B cell (primary cell): Measurements from ENCODE around the gene NMT1. TPM values are rescaled to one million over a fixed set of nuclear protein-coding genes. Genes with fewer than 3 reads are reported as not detected.

Experiments
- ATAC-seq: fragments of 200-7000 bp; cut with Tn5 transposase; one replicate; pipeline ENCODE4 v1.10.0; 2021; ENCODE audit warnings: low read depth, mild to moderate bottlenecking, moderate number of reproducible peaks, moderate library complexity
- CTCF ChIA-PET: fragments of 350-600 bp; sonication (Branson Sonifier 250); formaldehyde crosslinking; loops from one replicate; lab custom pipeline; 2021; ENCODE audit warnings: antibody characterized with exemption, inconsistent platforms; lab: Charles Lee
- POLR2A ChIA-PET: fragments of 350-600 bp; sonication (Branson Sonifier 250); formaldehyde crosslinking; loops from one replicate; lab custom pipeline; 2021; ENCODE audit warnings: antibody characterized with exemption; lab: Charles Lee
- DNase-seq: peaks from one replicate; pipeline ENCODE4 v3.0.0; 2013
- H2AFZ ChIP-seq: 2 replicates; pipeline ENCODE4 v1.6.1; 2012; ENCODE audit warnings: mild to moderate bottlenecking, low read depth, low read length; ENCODE audit not compliant: insufficient read depth, poor library complexity, severe bottlenecking
- H3K27ac ChIP-seq, 2 donors: 1 replicate in 1 of 2; 2 replicates in 1 of 2; pipeline ENCODE4 v1.5.1; 2012 to 2013; ENCODE audit warnings: low read length in 2 of 2, mild to moderate bottlenecking in 2 of 2, moderate library complexity in 1 of 2
- H3K27me3 ChIP-seq, 4 experiments: fragments of 200-600 bp in 1 of 4; sonication (generic) in 1 of 4; replicated peaks in 1 of 4; 1 replicate in 2 of 4; 2 replicates in 2 of 4; pipeline versions ENCODE4 v1.6.1 to v1.7.0; 2013 to 2016; ENCODE audit warnings: low read length in 3 of 4, mild to moderate bottlenecking in 2 of 4, mixed read lengths in 1 of 4, moderate library complexity in 1 of 4; ENCODE audit not compliant: insufficient read depth in 4 of 4, control insufficient read depth in 3 of 4; ENCODE audit errors: control extremely low read depth in 1 of 4
- H3K36me3 ChIP-seq, 2 experiments: replicated peaks in 1 of 2; 1 replicate in 1 of 2; 2 replicates in 1 of 2; pipeline versions ENCODE4 v1.6.1 to v1.7.1; 2013; ENCODE audit warnings: low read length in 1 of 2; ENCODE audit not compliant: insufficient read depth in 2 of 2, control insufficient read depth in 1 of 2; ENCODE audit errors: control extremely low read depth in 1 of 2, extremely low read depth in 1 of 2
- H3K4me1 ChIP-seq, 2 donors: fragments of 200-600 bp in 1 of 2; sonication (generic) in 1 of 2; 1 replicate in 1 of 2; 2 replicates in 1 of 2; pipeline versions ENCODE4 v1.5.1 to v1.6.1; 2013 to 2017; ENCODE audit warnings: low read length in 2 of 2; ENCODE audit not compliant: control insufficient read depth in 2 of 2, insufficient read depth in 2 of 2
- H3K4me2 ChIP-seq: replicated peaks from 2 replicates; pipeline ENCODE3; 2012; ENCODE audit warnings: mild to moderate bottlenecking, low read depth, low read length; ENCODE audit not compliant: poor library complexity, severe bottlenecking
- H3K4me3 ChIP-seq, 5 experiments: fragments of 200-600 bp in 1 of 5; sonication (generic) in 1 of 5; 1 replicate in 3 of 5; 2 replicates in 2 of 5; pipeline versions ENCODE4 v1.5.1 to v1.7.0; 2011 to 2016; ENCODE audit warnings: low read length in 4 of 5, mild to moderate bottlenecking in 4 of 5, low read depth in 2 of 5, control low read depth in 1 of 5, moderate library complexity in 1 of 5; ENCODE audit not compliant: insufficient read depth in 1 of 5; ENCODE audit errors: control extremely low read depth in 1 of 5, extremely low read depth in 1 of 5
- H3K79me2 ChIP-seq: fragments of 200-600 bp; sonication (generic); one replicate; pipeline ENCODE4 v1.6.0; 2016; ENCODE audit warnings: low read length; ENCODE audit not compliant: control insufficient read depth, insufficient read depth
- H3K9ac ChIP-seq: fragments of 200-600 bp; sonication (generic); 2 replicates; pipeline ENCODE4 v1.6.1; 2017; ENCODE audit warnings: mild to moderate bottlenecking, low read length, moderate library complexity
- H3K9me3 ChIP-seq, 3 donors: one replicate each; pipeline versions ENCODE4 v1.6.1 to v1.7.1; 2013; ENCODE audit warnings: low read length in 2 of 3; ENCODE audit not compliant: control insufficient read depth in 2 of 3, insufficient read depth in 1 of 3; ENCODE audit errors: control extremely low read depth in 1 of 3
- H4K20me1 ChIP-seq: 2 replicates; pipeline ENCODE4 v1.6.0; 2012; ENCODE audit warnings: mild to moderate bottlenecking, low read length; ENCODE audit not compliant: insufficient read depth, control insufficient read depth, poor library complexity, severe bottlenecking
- H3K27ac Mint-ChIP-seq: one replicate; pipeline ENCODE4 v1.8.0; 2021; ENCODE audit warnings: mixed read lengths
- H3K27me3 Mint-ChIP-seq: one replicate; pipeline ENCODE4 v1.8.0; 2021; ENCODE audit warnings: mixed read lengths
- H3K4me1 Mint-ChIP-seq: one replicate; pipeline ENCODE4 v1.8.0; 2021; ENCODE audit warnings: mixed read lengths
- H3K4me3 Mint-ChIP-seq: one replicate; pipeline ENCODE4 v1.8.0; 2021; ENCODE audit warnings: mixed read lengths
- H3K9me3 Mint-ChIP-seq: one replicate; pipeline ENCODE4 v1.8.0; 2022; ENCODE audit warnings: mixed read lengths; ENCODE audit not compliant: insufficient read depth
- CTCF ChIP-seq: fragments of 200-600 bp; IDR thresholded peaks from one replicate; pipeline ENCODE4 v1.8.0; 2022; ENCODE audit warnings: antibody characterized with exemption, mild to moderate bottlenecking
- EZH2 ChIP-seq: IDR thresholded peaks from 2 replicates; pipeline ENCODE4 v1.6.1; 2012; ENCODE audit warnings: borderline replicate concordance, low read depth, mild to moderate bottlenecking, moderate library complexity, low read length; ENCODE audit not compliant: insufficient read depth, poor library complexity, severe bottlenecking
- WGBS: methylation state at CpG from one replicate; pipeline ENCODE4 v1.1.5; 2013; ENCODE audit warnings: missing lambda C conversion rate; ENCODE audit not compliant: insufficient coverage; 5-methylcytosine and 5-hydroxymethylcytosine counted together
- intact Hi-C: fragments of 100-400 bp; cut with micrococcal nuclease; formaldehyde crosslinking; loops from one replicate; pipeline ENCODE4 v1.10.0; 2022
- polyA plus RNA-seq: library from polyadenylated mRNA; depleted of rRNA; stranded (reverse); fragments of >200 nt; gene quantifications from 2 replicates; pipeline ENCODE4 v1.2.3, GENCODE V29; 2012
- total RNA-seq, 2 donors: library from RNA; stranded (reverse); fragments of 120-200 nt in 1 of 2; gene quantifications; 1 replicate in 1 of 2; 2 replicates in 1 of 2; pipeline versions ENCODE4 v1.2.3 to v1.2.4, GENCODE V29; 2013 to 2022

NMT1 gene
- total and polyA plus RNA-seq, 2 donors (not counting 1 experiment from before 2014, with no cell fraction given) = 30.1 to 134 TPM

GRCh38 chr17:45118691-45119090 lies 57.6 kb downstream of the NMT1 start:
- Mint-ChIP-seq H3K27ac (no peak overlapping the region), H3K27me3 (peaks cover 5% of the 10 kb centered on the region), H3K4me1 (no peaks in the 10 kb centered on the region), H3K9me3 (no peaks in the 10 kb centered on the region), H3K4me3 (no peak overlapping the region)
- Histone ChIP-seq H3K27ac (no peak overlapping the region), H3K79me2 (no peaks in the 10 kb centered on the region), H4K20me1 (no peaks in the 10 kb centered on the region), H3K27me3 (peaks cover 0 to 7% (median 0%) of the 10 kb centered on the region in 4 experiments), H3K4me2 (no peak overlapping the region), H3K9me3 (no peaks in the 10 kb centered on the region), H3K4me1 (no peaks in the 10 kb centered on the region), H3K36me3 (no peaks in the 10 kb centered on the region), H3K4me3 (no peak overlapping the region), H2AFZ (no peak overlapping the region), H3K9ac (no peak overlapping the region)
- intact Hi-C loops = no loop called here
- TF ChIP-seq EZH2 = no peak
- TF ChIP-seq CTCF = no peak
- ChIA-PET POLR2A (interaction anchor here (0.6 kb wide), 1 partner anchor 33 kb away, joined by 3 read pairs; no protein-coding TSS in a partner anchor), CTCF (interaction anchor here (0.8 to 2.6 kb wide), 3 partner anchors 16 to 19 kb away, joined by 5 to 7 read pairs (median 5); partner anchors contain the start of gene ACBD4)
- WGBS = 94% methylated on average over 23 of the region's 23 CpGs
- ATAC-seq (no peak), DNase-seq (no peak)

- TF ChIP-seq EZH2 (no peak), CTCF (no peak)
- no peak overlapping the region for H3K4me3 ChIP-seq
- 95% methylated on average over 6 of the region's 8 CpGs for WGBS
- no peaks in the 10 kb centered on the region for H3K36me3 ChIP-seq
- ATAC-seq (no peak), DNase-seq (no peak)
- H3K27ac Mint-ChIP-seq = no peak overlapping the region
- no peak overlapping the region for H2AFZ ChIP-seq
- H3K4me1 ChIP-seq = no peaks in the 10 kb centered on the region
- H3K79me2 ChIP-seq = no peaks in the 10 kb centered on the region
- H3K27me3 Mint-ChIP-seq = peaks cover 5% of the 10 kb centered on the region
- H3K4me2 ChIP-seq = no peak overlapping the region
- H3K9ac ChIP-seq = no peak overlapping the region
- H3K9me3 ChIP-seq = no peaks in the 10 kb centered on the region
- H4K20me1 ChIP-seq = no peaks in the 10 kb centered on the region
- POLR2A ChIA-PET = no interaction called here
- intact Hi-C loops = no loop called here
- CTCF ChIA-PET = no interaction called here
- H3K4me3 Mint-ChIP-seq = no peak overlapping the region
- H3K27ac ChIP-seq = no peak overlapping the region
- no peaks in the 10 kb centered on the region for H3K4me1 Mint-ChIP-seq
- no peaks in the 10 kb centered on the region for H3K9me3 Mint-ChIP-seq
- H3K27me3 ChIP-seq = peaks cover 0 to 7% (median 0%) of the 10 kb centered on the region in 4 experiments
These were observed 58.8 kb downstream of the NMT1 start for GRCh38 chr17:45119964-45120363.
